ENCODE data around the gene CNOT8.

Gene CNOT8

GRCh38 chr5:154863291-154864080 lies 5.1 kb downstream of the CNOT8 start:
- no peak for TF ChIP-seq EGR1 (IDR thresholded peaks at IDR 0.05)
- no peak for TF ChIP-seq EP300 (IDR thresholded peaks at IDR 0.05; ENCODE audit: borderline replicate concordance)
- no peak for TF ChIP-seq TEAD4 (IDR thresholded peaks at IDR 0.05)
- TF ChIP-seq CEBPB (IDR thresholded peaks at IDR 0.05) = no peak
- TF ChIP-seq MAX (IDR thresholded peaks at IDR 0.05) = no peak
- TF ChIP-seq CREB1 (IDR thresholded peaks at IDR 0.05; ENCODE audit: low read depth) = no peak
- TF ChIP-seq YY1 (IDR thresholded peaks at IDR 0.05; ENCODE audit: low read depth) = no peak
- TF ChIP-seq, protein P1, sequence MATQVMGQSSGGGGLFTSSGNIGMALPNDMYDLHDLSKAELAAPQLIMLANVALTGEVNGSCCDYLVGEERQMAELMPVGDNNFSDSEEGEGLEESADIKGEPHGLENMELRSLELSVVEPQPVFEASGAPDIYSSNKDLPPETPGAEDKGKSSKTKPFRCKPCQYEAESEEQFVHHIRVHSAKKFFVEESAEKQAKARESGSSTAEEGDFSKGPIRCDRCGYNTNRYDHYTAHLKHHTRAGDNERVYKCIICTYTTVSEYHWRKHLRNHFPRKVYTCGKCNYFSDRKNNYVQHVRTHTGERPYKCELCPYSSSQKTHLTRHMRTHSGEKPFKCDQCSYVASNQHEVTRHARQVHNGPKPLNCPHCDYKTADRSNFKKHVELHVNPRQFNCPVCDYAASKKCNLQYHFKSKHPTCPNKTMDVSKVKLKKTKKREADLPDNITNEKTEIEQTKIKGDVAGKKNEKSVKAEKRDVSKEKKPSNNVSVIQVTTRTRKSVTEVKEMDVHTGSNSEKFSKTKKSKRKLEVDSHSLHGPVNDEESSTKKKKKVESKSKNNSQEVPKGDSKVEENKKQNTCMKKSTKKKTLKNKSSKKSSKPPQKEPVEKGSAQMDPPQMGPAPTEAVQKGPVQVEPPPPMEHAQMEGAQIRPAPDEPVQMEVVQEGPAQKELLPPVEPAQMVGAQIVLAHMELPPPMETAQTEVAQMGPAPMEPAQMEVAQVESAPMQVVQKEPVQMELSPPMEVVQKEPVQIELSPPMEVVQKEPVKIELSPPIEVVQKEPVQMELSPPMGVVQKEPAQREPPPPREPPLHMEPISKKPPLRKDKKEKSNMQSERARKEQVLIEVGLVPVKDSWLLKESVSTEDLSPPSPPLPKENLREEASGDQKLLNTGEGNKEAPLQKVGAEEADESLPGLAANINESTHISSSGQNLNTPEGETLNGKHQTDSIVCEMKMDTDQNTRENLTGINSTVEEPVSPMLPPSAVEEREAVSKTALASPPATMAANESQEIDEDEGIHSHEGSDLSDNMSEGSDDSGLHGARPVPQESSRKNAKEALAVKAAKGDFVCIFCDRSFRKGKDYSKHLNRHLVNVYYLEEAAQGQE (IDR thresholded peaks at IDR 0.05; ENCODE audit: low read depth) = no peak
- no peak for TF ChIP-seq FOXM1 (IDR thresholded peaks at IDR 0.05; ENCODE audit: borderline replicate concordance, low read depth)
- no peak for TF ChIP-seq TAF1 (IDR thresholded peaks at IDR 0.05; ENCODE audit: low read depth)
- no peak for TF ChIP-seq RAD21 (IDR thresholded peaks at IDR 0.05; ENCODE audit: low read depth)
- TF ChIP-seq ZBTB7A (IDR thresholded peaks at IDR 0.05; ENCODE audit: low read depth) = no peak
- no peak for TF ChIP-seq NFIC (IDR thresholded peaks at IDR 0.05)
- TF ChIP-seq, protein P2, sequence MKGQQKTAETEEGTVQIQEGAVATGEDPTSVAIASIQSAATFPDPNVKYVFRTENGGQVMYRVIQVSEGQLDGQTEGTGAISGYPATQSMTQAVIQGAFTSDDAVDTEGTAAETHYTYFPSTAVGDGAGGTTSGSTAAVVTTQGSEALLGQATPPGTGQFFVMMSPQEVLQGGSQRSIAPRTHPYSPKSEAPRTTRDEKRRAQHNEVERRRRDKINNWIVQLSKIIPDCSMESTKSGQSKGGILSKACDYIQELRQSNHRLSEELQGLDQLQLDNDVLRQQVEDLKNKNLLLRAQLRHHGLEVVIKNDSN (IDR thresholded peaks at IDR 0.05) = no peak
- no peak for TF ChIP-seq TCF12 (IDR thresholded peaks at IDR 0.05; ENCODE audit: low read depth)

DNA sequence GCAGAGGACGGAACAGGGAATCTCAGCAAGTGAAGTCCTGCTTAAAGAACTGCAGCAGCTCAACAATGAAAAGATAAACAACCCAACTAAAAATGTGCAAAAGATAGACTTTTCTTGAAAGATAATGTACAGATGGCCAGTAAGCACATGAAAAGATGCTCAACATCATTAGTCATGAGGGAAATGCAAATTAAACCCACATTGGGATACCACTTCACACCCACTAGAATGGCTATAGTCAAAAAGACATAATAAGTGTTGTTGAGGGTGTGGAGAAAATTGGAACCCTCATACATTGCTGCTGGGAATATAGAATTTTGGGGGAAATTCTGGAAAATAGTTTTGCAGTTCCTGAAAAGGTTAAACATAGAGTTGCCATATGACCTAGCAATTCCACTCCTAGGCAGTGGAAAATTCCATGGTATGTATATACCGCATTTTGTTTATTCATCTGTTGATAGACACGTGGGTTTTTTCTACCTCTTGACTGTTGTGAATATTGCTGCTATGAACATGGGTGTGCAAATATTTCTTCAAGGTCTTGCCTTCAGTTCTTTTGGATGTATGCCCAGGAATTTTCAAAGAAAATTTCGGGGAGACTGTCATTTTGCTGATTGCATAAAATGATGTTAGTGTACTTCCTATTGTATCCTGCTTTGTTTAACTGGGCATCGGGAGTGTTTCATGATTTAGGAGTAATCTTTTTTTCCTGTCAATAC lies 7.2 kb downstream of the CNOT8 start:
- TF ChIP-seq FOXM1 (IDR thresholded peaks at IDR 0.05; ENCODE audit: borderline replicate concordance, low read depth) = no peak
- no peak for TF ChIP-seq CEBPB (IDR thresholded peaks at IDR 0.05)
- no peak for TF ChIP-seq TAF1 (IDR thresholded peaks at IDR 0.05; ENCODE audit: low read depth)
- TF ChIP-seq EGR1 (IDR thresholded peaks at IDR 0.05) = no peak
- TF ChIP-seq EP300 (IDR thresholded peaks at IDR 0.05; ENCODE audit: borderline replicate concordance) = no peak
- TF ChIP-seq, protein P1 (IDR thresholded peaks at IDR 0.05; ENCODE audit: low read depth) = no peak
- no peak for TF ChIP-seq ZBTB7A (IDR thresholded peaks at IDR 0.05; ENCODE audit: low read depth)
- TF ChIP-seq MAX (IDR thresholded peaks at IDR 0.05) = no peak
- TF ChIP-seq RAD21 (IDR thresholded peaks at IDR 0.05; ENCODE audit: low read depth) = no peak

DNA sequence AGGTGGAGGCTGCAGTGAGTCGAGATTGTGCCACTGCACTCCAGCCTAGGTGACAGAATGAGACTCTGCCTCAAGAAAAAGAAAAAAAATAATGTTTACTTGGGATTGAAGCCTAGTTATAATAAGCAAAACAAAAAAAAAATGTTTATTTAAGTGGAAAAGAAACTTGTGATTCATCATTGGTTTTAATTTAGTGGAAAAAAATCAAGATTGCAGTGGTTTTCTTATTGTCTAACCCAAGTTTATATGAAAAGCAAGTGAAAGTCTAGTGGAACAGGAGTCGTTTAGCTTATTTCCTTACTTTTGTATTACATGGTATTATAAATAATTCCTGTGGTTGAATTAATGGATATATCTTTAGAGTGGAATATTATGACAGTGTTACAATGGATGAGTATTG lies 8.4 kb downstream of the CNOT8 start:
- TF ChIP-seq, protein P1 (IDR thresholded peaks at IDR 0.05; ENCODE audit: low read depth) = no peak
- TF ChIP-seq, protein P2 (IDR thresholded peaks at IDR 0.05) = no peak
- TF ChIP-seq CREB1 (IDR thresholded peaks at IDR 0.05; ENCODE audit: low read depth) (no peak), YY1 (IDR thresholded peaks at IDR 0.05; ENCODE audit: low read depth) (no peak), EGR1 (IDR thresholded peaks at IDR 0.05) (no peak), RAD21 (IDR thresholded peaks at IDR 0.05; ENCODE audit: low read depth) (no peak), CEBPB (IDR thresholded peaks at IDR 0.05) (no peak), NFIC (IDR thresholded peaks at IDR 0.05) (no peak), ZBTB7A (IDR thresholded peaks at IDR 0.05; ENCODE audit: low read depth) (no peak), TAF1 (IDR thresholded peaks at IDR 0.05; ENCODE audit: low read depth) (no peak), TCF12 (IDR thresholded peaks at IDR 0.05; ENCODE audit: low read depth) (no peak), EP300 (IDR thresholded peaks at IDR 0.05; ENCODE audit: borderline replicate concordance) (no peak), MAX (IDR thresholded peaks at IDR 0.05) (no peak), FOXM1 (IDR thresholded peaks at IDR 0.05; ENCODE audit: borderline replicate concordance, low read depth) (no peak), TEAD4 (IDR thresholded peaks at IDR 0.05) (no peak)
